Retina (tissue), 1 donor: ENCODE data around the gene FBXL20.
"Not testable (repeated sequence)": the region's sequence is repeated elsewhere in the genome, so short reads cannot be mapped to it uniquely, and the experiment has no call there.

Experiments
- DNase-seq: peaks from one replicate; pipeline ENCODE4 v3.0.0-alpha.2; 2016

The FBXL20 gene

GRCh38 chr17:39325528-39326240 is 75.7 kb downstream of the FBXL20 start:
- no peak for DNase-seq

- no peak for DNase-seq
Observed at GRCh38 chr17:39318636-39319035, 82.8 kb downstream of the FBXL20 start.

- DNase-seq: no peak
Observed at GRCh38 chr17:39306509-39307212, 94.8 kb downstream of the FBXL20 start.

- no peak for DNase-seq
Observed at GRCh38 chr17:39305978-39306377, 95.4 kb downstream of the FBXL20 start.

- DNase-seq: no peak
Observed at GRCh38 chr17:39304188-39304587, 97.2 kb downstream of the FBXL20 start.

GRCh38 chr17:39294060-39294459 is 107.4 kb downstream of the FBXL20 start:
- DNase-seq: no peak

- DNase-seq: not testable (repeated sequence)
Observed at GRCh38 chr17:39292546-39292945, 108.9 kb downstream of the FBXL20 start.

- DNase-seq: not testable (repeated sequence)
Observed at GRCh38 chr17:39286513-39286912, 114.9 kb downstream of the FBXL20 start.

- no peak for DNase-seq
Observed at GRCh38 chr17:39284685-39285084, 116.7 kb downstream of the FBXL20 start.

GRCh38 chr17:39283896-39284295 is 117.5 kb downstream of the FBXL20 start:
- no peak for DNase-seq

GRCh38 chr17:39283098-39283497 is 118.3 kb downstream of the FBXL20 start:
- no peak for DNase-seq

- no peak for DNase-seq
Observed at GRCh38 chr17:39281806-39282205, 119.6 kb downstream of the FBXL20 start.

- not testable (repeated sequence) for DNase-seq
Observed at GRCh38 chr17:39278246-39278645, 123.2 kb downstream of the FBXL20 start.

- DNase-seq: no peak
Observed at GRCh38 chr17:39277110-39277509, 124.3 kb downstream of the FBXL20 start.

GRCh38 chr17:39276113-39276512 is 125.3 kb downstream of the FBXL20 start:
- no peak for DNase-seq

- DNase-seq: no peak
Observed at GRCh38 chr17:39271546-39271945, 129.9 kb downstream of the FBXL20 start.

- no peak for DNase-seq
Observed at GRCh38 chr17:39270923-39271322, 130.5 kb downstream of the FBXL20 start.

GRCh38 chr17:39264119-39264518 is 137.3 kb downstream of the FBXL20 start:
- no peak for DNase-seq

GRCh38 chr17:39261286-39261685 is 140.1 kb downstream of the FBXL20 start:
- DNase-seq: no peak

GRCh38 chr17:39252788-39253460 is 148.5 kb downstream of the FBXL20 start:
- DNase-seq: no peak

- no peak for DNase-seq
Observed at GRCh38 chr17:39251997-39252396, 149.4 kb downstream of the FBXL20 start.

GRCh38 chr17:39250076-39250475 is 151.3 kb downstream of the FBXL20 start:
- DNase-seq: not testable (repeated sequence)

GRCh38 chr17:39246274-39246673 is 155.2 kb downstream of the FBXL20 start:
- no peak for DNase-seq
